Measurements from ENCODE around the gene APOA5. TPM values are rescaled to one million over a fixed set of nuclear protein-coding genes. Genes with fewer than 3 reads are reported as not detected.

Gene APOA5
- total and polyA plus RNA-seq, 2 of the 4 experiments (the other 2 are of a cell fraction), result not detected

- dilution Hi-C loops (cut with HindIII; ENCODE audit: low sequenced_read_pairs, unreplicated experiment), result no loop called here
- in situ Hi-C loops (cut with MboI; ENCODE audit: low sequenced_read_pairs), result no loop called here
- Histone ChIP-seq H2AK9ac (replicated peaks; ENCODE audit: low read depth, low read length, poor library complexity) (no peak overlapping the region), H4K5ac (ENCODE audit: low read depth, low read length) (no peak overlapping the region), H3K18ac (ENCODE audit: low read depth, low read length) (no peak overlapping the region), H3K4me2 (ENCODE audit: low read depth, low read length) (no peak overlapping the region), H2BK120ac (ENCODE audit: low read depth, low read length) (no peak overlapping the region), H4K91ac (ENCODE audit: insufficient read depth, low read depth, low read length) (no peak overlapping the region), H3K4me3 (ENCODE audit: insufficient read depth, low read depth, low read length) (no peak overlapping the region), H2BK20ac (ENCODE audit: low read depth, low read length) (no peak overlapping the region), H2BK5ac (ENCODE audit: low read depth, low read length, poor library complexity, severe bottlenecking) (no peak overlapping the region), H3K4ac (ENCODE audit: low read depth, low read length) (no peak overlapping the region), H3K79me1 (ENCODE audit: low read depth in 1 of 2, low read length in 2 of 2) (no peaks in the 10 kb centered on the region), H3K4me1 (ENCODE audit: control insufficient read depth, insufficient read depth, low read length) (peaks cover 4% of the 10 kb centered on the region; the same call in 1 of the 2 replicates), H3K27ac (ENCODE audit: insufficient read depth, low read length) (no peak overlapping the region), H2AFZ (replicated peaks; ENCODE audit: low read length, poor library complexity) (no peak overlapping the region), H4K20me1 (ENCODE audit: insufficient read depth, low read length) (no peaks in the 10 kb centered on the region), H3K56ac (ENCODE audit: extremely low read depth, insufficient read depth, low read length) (no peak overlapping the region), H3K27me3 (ENCODE audit: control insufficient read depth, insufficient read depth, low read length) (peaks cover 8% of the 10 kb centered on the region; the same call in 1 of the 2 replicates), H3K9me3 (ENCODE audit: control insufficient read depth, insufficient read depth, low read length) (no peaks in the 10 kb centered on the region), H3K36me3 (ENCODE audit: control insufficient read depth, insufficient read depth, low read length) (no peaks in the 10 kb centered on the region), H2AK5ac (ENCODE audit: low read depth, low read length) (no peak overlapping the region), H3K23ac (ENCODE audit: low read depth, low read length) (no peak overlapping the region), H3K14ac (replicated peaks; ENCODE audit: low read depth, low read length) (no peak overlapping the region), H3K9me1 (ENCODE audit: insufficient read depth, low read length) (no peaks in the 10 kb centered on the region), H4K8ac (ENCODE audit: low read depth in 2 of 2, low read length in 2 of 2) (no peak overlapping the region), H3K9ac (ENCODE audit: low read depth, low read length) (no peak overlapping the region), H2BK15ac (ENCODE audit: low read depth, low read length) (no peak overlapping the region)
- POLR2A ChIA-PET (ENCODE audit: unreplicated experiment), result no interaction called here
- intact Hi-C loops (cut with micrococcal nuclease), result no loop called here
- CTCF ChIA-PET, result no interaction called here
- peak; percentile 37 for ATAC-seq (ENCODE audit: low read depth)
- WGBS, 2 experiments (ENCODE audit: extremely low coverage in 2 of 2, insufficient read length in 1 of 2), result 94% methylated on average over 2 of the region's 16 CpGs; no CpG with 5 or more reads in 1 of the 2 experiments
- DNase-seq, result no peak
- TF ChIP-seq BHLHE40 (IDR thresholded peaks at IDR 0.05; ENCODE audit: low read depth, low read length) (no peak), MAZ (IDR thresholded peaks at IDR 0.05; ENCODE audit: borderline replicate concordance, low read depth, low read length) (no peak), CHD1 (IDR thresholded peaks at IDR 0.05; ENCODE audit: low read depth, low read length) (no peak), RAD21 (IDR thresholded peaks at IDR 0.05; ENCODE audit: low read length) (no peak), CTCF (conservative IDR thresholded peaks at IDR 0.05; ENCODE audit: low read depth, low read length) (no peak), MAFK (IDR thresholded peaks at IDR 0.05; ENCODE audit: low read depth, low read length) (no peak), USF2 (IDR thresholded peaks at IDR 0.05; ENCODE audit: low read depth, low read length) (no peak), POLR2A (IDR thresholded peaks at IDR 0.05; ENCODE audit: low read depth, low read length) (no peak), SMC3 (IDR thresholded peaks at IDR 0.05; ENCODE audit: low read depth, low read length) (no peak), RCOR1 (IDR thresholded peaks at IDR 0.05; ENCODE audit: insufficient replicate concordance, low read length) (no peak), RFX5 (IDR thresholded peaks at IDR 0.05; ENCODE audit: low read depth, low read length) (no peak), MXI1 (IDR thresholded peaks at IDR 0.05; ENCODE audit: borderline replicate concordance, low read depth, low read length) (no peak), CEBPB (IDR thresholded peaks at IDR 0.05; ENCODE audit: low read depth, low read length) (no peak), NFE2L2 (IDR thresholded peaks at IDR 0.05; ENCODE audit: low read depth, low read length) (no peak)
- TF ChIP-seq, protein P1, sequence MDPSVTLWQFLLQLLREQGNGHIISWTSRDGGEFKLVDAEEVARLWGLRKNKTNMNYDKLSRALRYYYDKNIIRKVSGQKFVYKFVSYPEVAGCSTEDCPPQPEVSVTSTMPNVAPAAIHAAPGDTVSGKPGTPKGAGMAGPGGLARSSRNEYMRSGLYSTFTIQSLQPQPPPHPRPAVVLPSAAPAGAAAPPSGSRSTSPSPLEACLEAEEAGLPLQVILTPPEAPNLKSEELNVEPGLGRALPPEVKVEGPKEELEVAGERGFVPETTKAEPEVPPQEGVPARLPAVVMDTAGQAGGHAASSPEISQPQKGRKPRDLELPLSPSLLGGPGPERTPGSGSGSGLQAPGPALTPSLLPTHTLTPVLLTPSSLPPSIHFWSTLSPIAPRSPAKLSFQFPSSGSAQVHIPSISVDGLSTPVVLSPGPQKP (IDR thresholded peaks at IDR 0.05; ENCODE audit: borderline replicate concordance, low read depth, low read length), result no peak
- BruUV-seq (replicated peaks), result no TSS peak
Observed at GRCh38 chr11:116828632-116829524, 37.2 kb upstream of the APOA5 start.

Measured in IMR-90 (cell line).